ENCODE measurements around the gene LRCH1. TPM values are rescaled to one million over a fixed set of nuclear protein-coding genes. Genes with fewer than 3 reads are reported as not detected.

Gene LRCH1
- total and polyA plus RNA-seq, 10 of the 15 experiments (the other 5 are each of a cell fraction or from before 2014, with no cell fraction given) = 5.3 to 48.9 (median 14.4) TPM

DNA sequence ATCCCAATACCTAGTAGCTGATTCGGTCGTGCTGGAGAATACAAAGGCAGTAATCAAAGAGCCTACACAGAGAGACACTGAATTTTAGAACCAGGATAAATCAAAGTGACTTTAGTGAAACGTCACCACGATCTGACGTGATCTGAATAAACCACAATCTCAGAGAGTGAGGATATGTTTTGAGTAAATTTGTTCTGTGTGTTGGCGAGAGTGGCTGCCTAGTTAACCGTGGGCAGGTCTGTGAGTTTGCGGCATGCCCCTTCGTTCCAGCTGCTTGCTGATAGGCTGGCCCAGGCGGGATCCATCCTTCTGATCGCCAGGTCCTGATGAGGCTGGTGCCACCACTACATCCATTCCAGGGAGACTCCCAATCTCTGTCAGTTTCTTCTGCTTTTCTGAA lies 40.4 kb downstream of the LRCH1 start (continued):
- TF ChIP-seq MYC (IDR thresholded peaks at IDR 0.05; ENCODE audit: insufficient read depth, insufficient read length, insufficient replicate concordance, low read length, severe bottlenecking) = no peak
- no peak for TF ChIP-seq ZNF384 (IDR thresholded peaks at IDR 0.05; ENCODE audit: borderline replicate concordance, low read depth, low read length)
- no peak for TF ChIP-seq SUPT20H (IDR thresholded peaks at IDR 0.05; ENCODE audit: borderline replicate concordance, control insufficient read depth, low read depth, low read length)
- no peak for TF ChIP-seq ZZZ3 (IDR thresholded peaks at IDR 0.05; ENCODE audit: control insufficient read depth, insufficient read length, low read depth)
- no peak for TF ChIP-seq GABPA (IDR thresholded peaks at IDR 0.05; ENCODE audit: low read depth)
- peak; percentile 67 for TF ChIP-seq IKZF1 (conservative IDR thresholded peaks at IDR 0.05)
- TF ChIP-seq HCFC1 (IDR thresholded peaks at IDR 0.05; ENCODE audit: low read length) = no peak
- TF ChIP-seq, protein P1, sequence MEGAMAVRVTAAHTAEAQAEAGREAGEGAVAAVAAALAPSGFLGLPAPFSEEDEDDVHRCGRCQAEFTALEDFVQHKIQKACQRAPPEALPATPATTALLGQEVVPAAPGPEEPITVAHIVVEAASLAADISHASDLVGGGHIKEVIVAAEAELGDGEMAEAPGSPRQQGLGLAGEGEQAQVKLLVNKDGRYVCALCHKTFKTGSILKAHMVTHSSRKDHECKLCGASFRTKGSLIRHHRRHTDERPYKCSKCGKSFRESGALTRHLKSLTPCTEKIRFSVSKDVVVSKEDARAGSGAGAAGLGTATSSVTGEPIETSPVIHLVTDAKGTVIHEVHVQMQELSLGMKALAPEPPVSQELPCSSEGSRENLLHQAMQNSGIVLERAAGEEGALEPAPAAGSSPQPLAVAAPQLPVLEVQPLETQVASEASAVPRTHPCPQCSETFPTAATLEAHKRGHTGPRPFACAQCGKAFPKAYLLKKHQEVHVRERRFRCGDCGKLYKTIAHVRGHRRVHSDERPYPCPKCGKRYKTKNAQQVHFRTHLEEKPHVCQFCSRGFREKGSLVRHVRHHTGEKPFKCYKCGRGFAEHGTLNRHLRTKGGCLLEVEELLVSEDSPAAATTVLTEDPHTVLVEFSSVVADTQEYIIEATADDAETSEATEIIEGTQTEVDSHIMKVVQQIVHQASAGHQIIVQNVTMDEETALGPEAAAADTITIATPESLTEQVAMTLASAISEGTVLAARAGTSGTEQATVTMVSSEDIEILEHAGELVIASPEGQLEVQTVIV (IDR thresholded peaks at IDR 0.05; ENCODE audit: borderline replicate concordance, partially characterized antibody) = no peak
- TF ChIP-seq CHD4 (IDR thresholded peaks at IDR 0.05) = no peak
- TF ChIP-seq KDM1A (IDR thresholded peaks at IDR 0.05; ENCODE audit: borderline replicate concordance) = no peak
- no peak for TF ChIP-seq ETV6 (conservative IDR thresholded peaks at IDR 0.05 in 1 of 2, IDR thresholded peaks at IDR 0.05 in 1 of 2; ENCODE audit: borderline replicate concordance in 1 of 2, low read depth in 1 of 2)
- TF ChIP-seq, protein P2, sequence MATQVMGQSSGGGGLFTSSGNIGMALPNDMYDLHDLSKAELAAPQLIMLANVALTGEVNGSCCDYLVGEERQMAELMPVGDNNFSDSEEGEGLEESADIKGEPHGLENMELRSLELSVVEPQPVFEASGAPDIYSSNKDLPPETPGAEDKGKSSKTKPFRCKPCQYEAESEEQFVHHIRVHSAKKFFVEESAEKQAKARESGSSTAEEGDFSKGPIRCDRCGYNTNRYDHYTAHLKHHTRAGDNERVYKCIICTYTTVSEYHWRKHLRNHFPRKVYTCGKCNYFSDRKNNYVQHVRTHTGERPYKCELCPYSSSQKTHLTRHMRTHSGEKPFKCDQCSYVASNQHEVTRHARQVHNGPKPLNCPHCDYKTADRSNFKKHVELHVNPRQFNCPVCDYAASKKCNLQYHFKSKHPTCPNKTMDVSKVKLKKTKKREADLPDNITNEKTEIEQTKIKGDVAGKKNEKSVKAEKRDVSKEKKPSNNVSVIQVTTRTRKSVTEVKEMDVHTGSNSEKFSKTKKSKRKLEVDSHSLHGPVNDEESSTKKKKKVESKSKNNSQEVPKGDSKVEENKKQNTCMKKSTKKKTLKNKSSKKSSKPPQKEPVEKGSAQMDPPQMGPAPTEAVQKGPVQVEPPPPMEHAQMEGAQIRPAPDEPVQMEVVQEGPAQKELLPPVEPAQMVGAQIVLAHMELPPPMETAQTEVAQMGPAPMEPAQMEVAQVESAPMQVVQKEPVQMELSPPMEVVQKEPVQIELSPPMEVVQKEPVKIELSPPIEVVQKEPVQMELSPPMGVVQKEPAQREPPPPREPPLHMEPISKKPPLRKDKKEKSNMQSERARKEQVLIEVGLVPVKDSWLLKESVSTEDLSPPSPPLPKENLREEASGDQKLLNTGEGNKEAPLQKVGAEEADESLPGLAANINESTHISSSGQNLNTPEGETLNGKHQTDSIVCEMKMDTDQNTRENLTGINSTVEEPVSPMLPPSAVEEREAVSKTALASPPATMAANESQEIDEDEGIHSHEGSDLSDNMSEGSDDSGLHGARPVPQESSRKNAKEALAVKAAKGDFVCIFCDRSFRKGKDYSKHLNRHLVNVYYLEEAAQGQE (IDR thresholded peaks at IDR 0.05; ENCODE audit: low read depth, low read length) = no peak
- TF ChIP-seq RFX5 (IDR thresholded peaks at IDR 0.05; ENCODE audit: low read depth, low read length) = no peak
- TF ChIP-seq LARP7 (IDR thresholded peaks at IDR 0.05) = peak; percentile 25; the same call in 1 of the 2 replicates
- peak; percentile 50; the same call in 1 of the 2 replicates for TF ChIP-seq EED (IDR thresholded peaks at IDR 0.05; ENCODE audit: low read depth)
- TF ChIP-seq, protein P3, sequence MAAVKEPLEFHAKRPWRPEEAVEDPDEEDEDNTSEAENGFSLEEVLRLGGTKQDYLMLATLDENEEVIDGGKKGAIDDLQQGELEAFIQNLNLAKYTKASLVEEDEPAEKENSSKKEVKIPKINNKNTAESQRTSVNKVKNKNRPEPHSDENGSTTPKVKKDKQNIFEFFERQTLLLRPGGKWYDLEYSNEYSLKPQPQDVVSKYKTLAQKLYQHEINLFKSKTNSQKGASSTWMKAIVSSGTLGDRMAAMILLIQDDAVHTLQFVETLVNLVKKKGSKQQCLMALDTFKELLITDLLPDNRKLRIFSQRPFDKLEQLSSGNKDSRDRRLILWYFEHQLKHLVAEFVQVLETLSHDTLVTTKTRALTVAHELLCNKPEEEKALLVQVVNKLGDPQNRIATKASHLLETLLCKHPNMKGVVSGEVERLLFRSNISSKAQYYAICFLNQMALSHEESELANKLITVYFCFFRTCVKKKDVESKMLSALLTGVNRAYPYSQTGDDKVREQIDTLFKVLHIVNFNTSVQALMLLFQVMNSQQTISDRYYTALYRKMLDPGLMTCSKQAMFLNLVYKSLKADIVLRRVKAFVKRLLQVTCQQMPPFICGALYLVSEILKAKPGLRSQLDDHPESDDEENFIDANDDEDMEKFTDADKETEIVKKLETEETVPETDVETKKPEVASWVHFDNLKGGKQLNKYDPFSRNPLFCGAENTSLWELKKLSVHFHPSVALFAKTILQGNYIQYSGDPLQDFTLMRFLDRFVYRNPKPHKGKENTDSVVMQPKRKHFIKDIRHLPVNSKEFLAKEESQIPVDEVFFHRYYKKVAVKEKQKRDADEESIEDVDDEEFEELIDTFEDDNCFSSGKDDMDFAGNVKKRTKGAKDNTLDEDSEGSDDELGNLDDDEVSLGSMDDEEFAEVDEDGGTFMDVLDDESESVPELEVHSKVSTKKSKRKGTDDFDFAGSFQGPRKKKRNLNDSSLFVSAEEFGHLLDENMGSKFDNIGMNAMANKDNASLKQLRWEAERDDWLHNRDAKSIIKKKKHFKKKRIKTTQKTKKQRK (IDR thresholded peaks at IDR 0.05; ENCODE audit: low read depth, low read length) = no peak
- TF ChIP-seq POLR2AphosphoS2 (IDR thresholded peaks at IDR 0.05; ENCODE audit: low read depth, low read length) = no peak
- TF ChIP-seq CHD2 (IDR thresholded peaks at IDR 0.05; ENCODE audit: borderline replicate concordance, low read depth, low read length) = no peak
- TF ChIP-seq ATF7 (IDR thresholded peaks at IDR 0.05; ENCODE audit: low read depth) = peak; percentile 79
- TF ChIP-seq SMARCA5 (IDR thresholded peaks at IDR 0.05) = no peak
- TF ChIP-seq ZNF24 (IDR thresholded peaks at IDR 0.05) = no peak
- no peak for TF ChIP-seq SMC3 (IDR thresholded peaks at IDR 0.05; ENCODE audit: borderline replicate concordance, low read length)
- 0 out of 2 replicates have a peak, but pooled peaks have one; percentile 38 for TF ChIP-seq YY1 (IDR thresholded peaks at IDR 0.05; ENCODE audit: low read depth, low read length)
- TF ChIP-seq POLR2A (IDR thresholded peaks at IDR 0.05; ENCODE audit: low read depth, low read length) = no peak

Measured in GM12878 (cell line).